Limb (tissue), 2 donors: Measurements from ENCODE around the gene ITCH.
"Not testable (repeated sequence)": the region's sequence is repeated elsewhere in the genome, so short reads cannot be mapped to it uniquely, and the experiment has no call there.

Experiments used
- DNase-seq, 2 donors: peaks; one replicate each; pipeline ENCODE4 v3.0.0-alpha.2; 2016; ENCODE audit errors: extremely low spot score in 2 of 2

Gene ITCH

GRCh38 chr20:34343458-34344211 is 19.4 kb upstream of the ITCH start:
- no peak for DNase-seq

GRCh38 chr20:34344238-34344637 is 18.8 kb upstream of the ITCH start:
- no peak for DNase-seq

- no peak for DNase-seq
Observed at GRCh38 chr20:34345402-34345736, 17.7 kb upstream of the ITCH start.

DNA sequence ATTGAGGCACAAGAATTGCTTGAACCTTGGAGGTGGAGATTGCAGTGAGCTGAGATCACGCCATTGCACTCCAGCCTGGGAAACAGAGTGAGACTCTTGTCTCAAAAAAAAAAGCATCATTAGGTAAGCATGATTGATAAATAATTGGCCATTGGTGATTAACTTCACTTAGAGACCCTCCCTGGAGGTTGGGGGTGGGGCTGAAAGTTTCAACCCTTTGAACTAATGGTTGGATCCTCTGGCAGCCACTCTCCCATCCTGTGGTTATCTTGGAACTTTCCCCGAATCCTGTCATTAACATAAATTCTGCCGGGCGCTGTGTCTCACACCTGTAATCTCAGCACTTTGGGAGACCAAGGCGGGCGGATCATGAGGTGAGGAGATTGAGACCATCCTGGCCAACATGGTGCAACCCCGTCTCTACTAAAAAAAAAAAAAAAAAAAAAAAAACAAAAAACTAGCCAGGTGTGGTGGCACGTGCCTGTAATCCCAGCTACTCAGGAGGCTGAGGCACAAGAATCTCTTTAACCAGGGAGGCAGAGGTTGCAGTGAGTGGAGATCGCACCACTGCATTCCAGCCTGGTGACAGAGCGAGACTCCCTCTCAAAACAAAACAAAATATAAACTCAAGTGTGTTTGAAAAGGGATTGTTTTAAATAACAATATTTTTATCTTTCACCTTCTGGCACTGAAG is 17.1 kb upstream of the ITCH start:
- not testable (repeated sequence) for DNase-seq

DNA sequence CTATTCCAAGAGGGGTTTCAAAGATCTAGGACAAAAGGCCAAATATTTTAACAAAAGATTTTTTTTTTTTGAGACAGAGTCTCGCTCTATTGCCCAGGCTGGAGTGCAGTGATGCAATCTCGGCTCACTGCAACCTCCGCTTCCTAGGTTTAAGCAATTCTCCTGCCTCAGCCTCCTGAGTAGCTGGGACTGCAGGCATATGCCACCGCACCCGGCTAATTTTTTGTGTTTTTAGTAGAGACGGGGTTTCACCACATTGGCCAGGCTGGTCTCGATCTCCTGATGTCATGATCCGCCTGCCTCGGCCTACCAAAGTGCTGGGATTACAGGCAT is 16.6 kb upstream of the ITCH start:
- not testable (repeated sequence) for DNase-seq

DNA sequence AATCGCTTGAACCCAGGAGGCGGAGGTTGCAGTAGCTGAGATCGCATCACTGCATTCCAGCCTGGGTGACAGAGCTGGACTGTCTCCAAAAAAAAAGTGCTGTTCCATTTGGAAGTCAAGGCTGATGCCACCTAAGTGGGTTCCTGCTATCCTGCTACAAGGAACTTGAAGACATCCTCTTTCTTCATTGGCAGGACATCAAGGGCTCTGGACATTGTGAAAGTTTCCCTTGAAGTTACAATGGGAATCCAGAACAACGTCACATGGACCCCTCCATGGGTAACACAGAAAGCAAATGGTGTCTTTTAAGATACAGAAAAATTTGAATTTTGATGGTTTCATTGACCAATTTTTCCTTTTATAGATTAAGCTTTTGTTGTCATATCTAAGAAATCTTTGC is 15.5 kb upstream of the ITCH start:
- DNase-seq, result no peak

GRCh38 chr20:34350095-34350494 is 13.0 kb upstream of the ITCH start:
- DNase-seq, result no peak

GRCh38 chr20:34353467-34353866 is 9.6 kb upstream of the ITCH start:
- DNase-seq, result not testable (repeated sequence)

- DNase-seq, result no peak
Observed at GRCh38 chr20:34355427-34355826, 7.6 kb upstream of the ITCH start.

DNA sequence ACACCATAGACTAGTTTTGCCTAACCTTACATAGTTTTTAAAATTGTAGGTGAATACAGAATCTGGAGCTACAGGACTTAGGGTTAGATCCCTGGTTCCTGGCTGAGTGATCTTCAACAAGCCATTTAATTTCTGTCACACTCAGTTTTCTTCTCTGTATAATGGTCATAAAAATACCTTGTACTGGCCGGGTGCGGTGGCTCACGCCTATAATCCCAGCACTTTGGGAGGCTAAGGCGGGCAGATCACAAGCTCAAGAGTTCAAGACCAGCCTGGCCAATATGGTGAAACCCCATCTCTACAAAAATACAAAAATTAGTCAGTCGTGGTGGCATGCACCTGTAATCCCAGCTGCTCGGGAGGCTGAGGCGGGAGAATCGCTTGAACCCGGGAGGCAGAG is 3.3 kb upstream of the ITCH start:
- not testable (repeated sequence) for DNase-seq

DNA sequence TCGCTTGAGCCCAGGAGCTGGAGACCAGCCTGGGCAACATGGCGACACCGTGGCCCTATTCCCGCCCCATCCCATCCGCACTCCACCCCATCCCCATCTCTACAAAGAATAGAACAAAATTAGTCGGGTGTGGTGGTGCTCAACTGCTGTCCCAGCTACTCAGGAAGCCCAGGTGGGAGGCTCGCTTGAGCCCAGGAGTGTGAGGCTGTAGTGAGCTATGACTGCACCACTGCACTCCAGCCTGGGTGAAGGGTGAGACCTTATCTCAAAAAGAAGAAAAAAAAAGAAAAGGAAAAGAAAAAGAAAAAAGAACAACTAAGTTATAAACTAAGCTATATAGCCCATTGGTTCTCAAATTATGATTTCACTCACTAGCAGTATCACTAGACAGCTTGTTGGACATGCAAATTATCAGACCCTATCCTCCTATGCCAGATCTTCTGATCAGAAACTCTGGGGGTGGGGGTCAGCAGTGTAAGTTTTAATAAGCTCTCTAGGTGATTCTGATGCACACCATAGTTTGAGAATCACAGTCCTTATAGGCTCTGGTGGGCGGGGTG is 491 bp upstream of the ITCH start:
- DNase-seq, result no peak

- peak; percentile 13 to 76 for DNase-seq
Observed at GRCh38 chr20:34363465-34364222, 571 bp downstream of the ITCH start.

GRCh38 chr20:34364223-34364506 is 1.1 kb downstream of the ITCH start:
- DNase-seq, result no peak

- DNase-seq, result no peak
Observed at GRCh38 chr20:34365765-34366213, 2.7 kb downstream of the ITCH start.

DNA sequence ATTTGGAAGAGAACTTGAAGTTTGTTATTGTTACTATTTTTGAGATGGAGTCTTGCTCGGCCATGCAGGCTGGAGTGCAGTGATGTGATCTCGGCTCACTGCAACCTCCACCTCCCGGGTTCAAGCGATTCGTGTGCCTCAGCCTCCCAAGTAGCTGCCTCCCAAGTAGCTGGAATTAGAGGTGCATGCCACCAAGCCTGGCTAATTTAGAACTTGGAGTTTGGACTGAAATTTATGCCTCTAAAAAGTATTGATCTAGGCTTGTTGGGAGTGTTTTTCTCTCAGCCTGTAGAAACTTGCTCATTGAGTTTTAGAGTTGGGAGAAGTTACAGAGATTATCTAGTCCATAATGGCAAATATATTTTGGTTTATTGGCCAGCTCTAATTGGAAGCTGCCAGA is 4.1 kb downstream of the ITCH start:
- no peak for DNase-seq

DNA sequence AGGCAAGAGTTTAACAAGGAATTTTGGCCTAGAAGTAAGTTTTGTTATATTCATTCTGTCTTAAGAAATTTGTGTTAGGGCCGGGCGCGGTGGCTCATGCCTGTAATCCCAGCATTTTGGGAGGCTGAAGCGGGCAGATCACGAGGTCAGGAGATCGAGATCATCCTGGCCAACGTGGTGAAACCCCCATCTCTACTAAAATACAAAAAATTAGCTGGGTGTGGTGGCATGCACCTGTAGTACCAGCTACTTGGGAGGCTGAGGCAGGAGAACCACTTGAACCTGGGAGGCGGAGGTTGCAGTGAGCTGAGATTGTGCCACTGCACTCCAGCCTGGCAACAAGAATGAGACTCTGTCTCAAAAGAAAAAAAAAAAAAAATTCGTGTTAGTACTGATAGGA is 4.8 kb downstream of the ITCH start:
- not testable (repeated sequence) for DNase-seq

- DNase-seq, result no peak
Observed at GRCh38 chr20:34368547-34368946, 5.5 kb downstream of the ITCH start.

GRCh38 chr20:34369265-34369664 is 6.2 kb downstream of the ITCH start:
- no peak for DNase-seq

- DNase-seq, result no peak
Observed at GRCh38 chr20:34370062-34370461, 7.0 kb downstream of the ITCH start.

GRCh38 chr20:34373445-34373844 is 10.4 kb downstream of the ITCH start:
- DNase-seq, result no peak

DNA sequence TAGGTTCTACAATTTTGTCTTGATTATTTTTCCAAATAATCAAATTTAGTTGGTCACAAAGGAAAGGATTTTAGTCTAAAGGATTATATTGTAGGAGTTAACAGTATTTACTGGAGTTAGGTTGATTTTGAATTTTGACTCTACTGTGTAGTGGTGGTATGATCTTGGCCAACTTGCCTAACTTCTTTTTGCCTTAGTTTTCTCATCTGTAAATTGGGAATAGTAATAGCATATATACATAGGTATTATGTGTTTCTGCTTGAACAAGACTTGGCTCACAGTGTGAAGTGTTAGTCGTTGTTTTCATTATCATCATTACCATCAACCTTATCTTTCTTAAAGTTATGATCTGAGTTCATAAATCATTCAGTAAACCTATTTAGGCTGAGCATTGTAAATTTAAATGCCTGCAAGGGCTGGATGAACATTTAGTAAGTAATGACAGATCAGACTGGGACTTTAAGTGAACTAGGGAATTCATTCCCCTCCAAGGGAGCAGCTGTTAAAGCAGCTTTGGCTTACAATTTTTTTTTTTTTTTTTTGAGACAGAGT is 11.2 kb downstream of the ITCH start:
- no peak for DNase-seq

DNA sequence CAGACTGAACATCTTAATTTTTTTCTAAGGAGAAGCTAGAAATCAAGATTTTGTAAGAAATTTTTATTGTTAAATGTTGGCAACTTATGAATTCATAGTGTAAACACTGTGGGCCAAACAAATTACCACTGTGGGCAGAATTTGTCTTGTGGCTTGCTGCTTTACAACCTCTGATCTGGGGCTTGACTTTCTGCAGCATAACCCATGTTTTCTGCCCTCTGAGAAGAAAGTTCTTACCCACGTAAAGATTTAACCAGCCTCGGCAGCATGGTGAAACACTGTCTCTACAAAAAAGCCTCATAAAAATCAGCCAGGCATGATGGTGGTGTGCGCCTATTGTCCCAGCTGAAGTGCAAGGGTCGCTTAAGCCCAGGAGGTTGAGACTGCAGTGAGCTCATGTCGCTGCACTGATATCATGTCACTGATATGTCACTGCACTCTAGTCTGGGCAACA is 12.9 kb downstream of the ITCH start:
- no peak for DNase-seq
